HepG2 (cell line): ENCODE results near the gene RNASE13. TPM values are rescaled to one million over a fixed set of nuclear protein-coding genes. Genes with fewer than 3 reads are reported as not detected.

Experiments used
- CENPX ChIP-seq: sonication (generic); formaldehyde crosslinking; IDR thresholded peaks from 2 replicates; pipeline ENCODE4 v1.9.0; 2021; ENCODE audit warnings: mild to moderate bottlenecking, missing genetic modification reagents, moderate library complexity
- FOXA1 ChIP-seq, 2 experiments: fragments of 450-650 bp in 1 of 2; sonication (generic) in 1 of 2; formaldehyde crosslinking in 1 of 2; IDR thresholded peaks; 2 replicates each; pipeline versions ENCODE4 v1.4.0 to v1.6.1; 2016 to 2020; ENCODE audit warnings: missing genetic modification reagents in 1 of 2
- HCFC1 ChIP-seq: fragments of 150-350 bp; IDR thresholded peaks from 2 replicates; pipeline ENCODE4 v1.6.1; 2014; ENCODE audit warnings: low read depth, low read length
- KAT2B ChIP-seq: fragments of 150-350 bp; IDR thresholded peaks from 2 replicates; pipeline ENCODE4 v1.6.1; 2014; ENCODE audit warnings: low read depth, low read length, borderline replicate concordance
- KLF15 ChIP-seq: sonication (generic); formaldehyde crosslinking; IDR thresholded peaks from 2 replicates; pipeline ENCODE4 v1.8.1; 2023; ENCODE audit warnings: borderline replicate concordance, mild to moderate bottlenecking, inconsistent platforms, missing genetic modification reagents, mixed read lengths
- NR2C2 ChIP-seq: sonication (generic); formaldehyde crosslinking; IDR thresholded peaks from 2 replicates; pipeline ENCODE4 v1.4.0; 2020; ENCODE audit warnings: missing genetic modification reagents, mild to moderate bottlenecking, moderate library complexity, borderline replicate concordance
- POGZ ChIP-seq: sonication (generic); formaldehyde crosslinking; IDR thresholded peaks from 2 replicates; pipeline ENCODE4 v1.4.0; 2020; ENCODE audit warnings: mild to moderate bottlenecking, missing genetic modification reagents
- PTBP1 ChIP-seq: fragments of 200-400 bp; formaldehyde crosslinking; IDR thresholded peaks from 2 replicates; pipeline ENCODE4 v1.6.1; 2018; ENCODE audit warnings: low read length, low read depth; ENCODE audit not compliant: poor library complexity, severe bottlenecking
- ZNF263 ChIP-seq: sonication (generic); formaldehyde crosslinking; IDR thresholded peaks from 2 replicates; pipeline ENCODE4 v1.4.0; 2020; ENCODE audit warnings: missing genetic modification reagents
- ZNF350 ChIP-seq: sonication (generic); formaldehyde crosslinking; IDR thresholded peaks from 2 replicates; pipeline ENCODE4 v1.4.0; 2020; ENCODE audit warnings: mild to moderate bottlenecking, low read depth, missing genetic modification reagents, borderline replicate concordance
- ZNF569 ChIP-seq: sonication (generic); formaldehyde crosslinking; IDR thresholded peaks from 2 replicates; pipeline ENCODE4 v1.5.0; 2020; ENCODE audit warnings: mild to moderate bottlenecking, missing genetic modification reagents, moderate library complexity, borderline replicate concordance
- ZSCAN20 ChIP-seq: sonication (generic); formaldehyde crosslinking; IDR thresholded peaks from 2 replicates; pipeline ENCODE4 v1.4.0; 2020; ENCODE audit warnings: missing genetic modification reagents, mild to moderate bottlenecking, borderline replicate concordance
- polyA plus RNA-seq, 8 experiments: library from polyadenylated mRNA; depleted of rRNA in 3 of 8; stranded (reverse) in 7 of 8; unstranded in 1 of 8; fragments of >200 nt; fragmentation: Illumina TruSeq in 4 of 8; extraction: Trizol in 4 of 8; gene quantifications; 2 replicates each; pipeline versions ENCODE4 v1.2.1 to v1.2.3, GENCODE V29; 2011 to 2016; ENCODE audit warnings: low read depth in 4 of 8, missing spikeins in 1 of 8, mixed read lengths in 1 of 8; ENCODE audit not compliant: insufficient read depth in 1 of 8
- total RNA-seq, 5 experiments: library from RNA; depleted of rRNA; stranded (reverse); fragments of >200 nt; fragmentation: Illumina TruSeq; extraction: Trizol; gene quantifications; 2 replicates each; pipeline ENCODE4 v1.2.3, GENCODE V29; 2016; ENCODE audit warnings: low read depth in 1 of 5
- TF ChIP-seq, protein P1 (sequence below): sonication (generic); formaldehyde crosslinking; IDR thresholded peaks from 2 replicates; pipeline ENCODE4 v1.5.1; 2020; ENCODE audit warnings: mild to moderate bottlenecking, missing genetic modification reagents, borderline replicate concordance
- TF ChIP-seq, protein P2 (sequence below): sonication (generic); formaldehyde crosslinking; IDR thresholded peaks from 2 replicates; pipeline ENCODE4 v1.4.0; 2020; ENCODE audit warnings: mild to moderate bottlenecking, missing genetic modification reagents

RNASE13 gene
- total and polyA plus RNA-seq, 2 of the 13 experiments (the other 11 are each of a cell fraction or from before 2014, with no cell fraction given), result 1.0 TPM; not detected in 1

DNA sequence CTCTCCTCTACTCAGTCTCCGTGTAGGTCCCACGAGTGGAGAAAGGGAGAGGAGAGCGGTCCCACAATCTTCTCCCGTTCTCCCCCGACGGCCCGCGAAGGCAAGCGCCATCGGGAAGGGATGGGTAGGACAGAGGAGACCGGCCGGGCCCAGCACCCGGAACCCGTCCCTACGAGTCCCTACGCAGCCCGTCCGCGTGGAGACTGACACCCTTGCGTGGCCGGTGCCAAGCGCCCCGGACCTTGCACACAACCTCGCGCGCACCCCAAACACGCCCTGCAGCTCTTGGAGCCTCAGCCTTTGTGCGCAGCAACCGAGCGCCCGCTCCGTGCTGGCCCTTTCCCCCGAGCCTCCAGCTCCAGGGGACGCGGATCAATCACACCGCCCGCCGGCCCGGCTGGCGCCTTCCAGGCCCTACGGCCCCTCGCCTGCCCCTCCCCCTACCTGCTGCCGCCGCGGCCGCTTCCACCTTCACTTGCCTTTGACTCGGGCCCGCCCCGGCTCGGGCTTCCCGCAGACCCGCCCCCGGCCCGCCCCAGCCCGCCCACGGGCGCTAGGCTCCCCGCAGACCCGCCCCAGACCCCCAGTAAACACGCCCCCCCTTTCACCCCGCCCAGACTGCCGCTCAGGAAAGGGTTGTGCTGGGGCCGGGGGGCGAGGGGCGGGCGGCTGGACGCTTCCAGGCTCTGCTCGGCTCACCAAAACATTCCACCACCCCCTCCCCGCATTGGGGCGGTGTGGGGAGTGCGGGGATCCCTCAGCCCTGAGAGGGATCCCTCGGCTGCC lies 9.8 kb downstream of the RNASE13 start, which contains the start of gene NDRG2 (continued):
- TF ChIP-seq ZSCAN20 (peak; percentile 92; the same call in 1 of the 2 replicates), ZNF569 (CRISPR knock-in tag) (no peak), HCFC1 (no peak), ZNF350 (CRISPR knock-in tag) (0 out of 2 replicates have a peak, but pooled peaks have one; percentile 14), ZNF263 (CRISPR knock-in tag) (0 out of 2 replicates have a peak, but pooled peaks have one; percentile 66), KLF15 (no peak), FOXA1 (IDR thresholded peaks at IDR 0.05) (no peak), FOXA1 (CRISPR knock-in tag; IDR thresholded peaks at IDR 0.05) (no peak), CENPX (CRISPR knock-in tag) (no peak), NR2C2 (CRISPR knock-in tag) (no peak), PTBP1 (no peak), POGZ (CRISPR knock-in tag) (peak; percentile 45; the same call in 1 of the 2 replicates), KAT2B (no peak)
- TF ChIP-seq, protein P1, sequence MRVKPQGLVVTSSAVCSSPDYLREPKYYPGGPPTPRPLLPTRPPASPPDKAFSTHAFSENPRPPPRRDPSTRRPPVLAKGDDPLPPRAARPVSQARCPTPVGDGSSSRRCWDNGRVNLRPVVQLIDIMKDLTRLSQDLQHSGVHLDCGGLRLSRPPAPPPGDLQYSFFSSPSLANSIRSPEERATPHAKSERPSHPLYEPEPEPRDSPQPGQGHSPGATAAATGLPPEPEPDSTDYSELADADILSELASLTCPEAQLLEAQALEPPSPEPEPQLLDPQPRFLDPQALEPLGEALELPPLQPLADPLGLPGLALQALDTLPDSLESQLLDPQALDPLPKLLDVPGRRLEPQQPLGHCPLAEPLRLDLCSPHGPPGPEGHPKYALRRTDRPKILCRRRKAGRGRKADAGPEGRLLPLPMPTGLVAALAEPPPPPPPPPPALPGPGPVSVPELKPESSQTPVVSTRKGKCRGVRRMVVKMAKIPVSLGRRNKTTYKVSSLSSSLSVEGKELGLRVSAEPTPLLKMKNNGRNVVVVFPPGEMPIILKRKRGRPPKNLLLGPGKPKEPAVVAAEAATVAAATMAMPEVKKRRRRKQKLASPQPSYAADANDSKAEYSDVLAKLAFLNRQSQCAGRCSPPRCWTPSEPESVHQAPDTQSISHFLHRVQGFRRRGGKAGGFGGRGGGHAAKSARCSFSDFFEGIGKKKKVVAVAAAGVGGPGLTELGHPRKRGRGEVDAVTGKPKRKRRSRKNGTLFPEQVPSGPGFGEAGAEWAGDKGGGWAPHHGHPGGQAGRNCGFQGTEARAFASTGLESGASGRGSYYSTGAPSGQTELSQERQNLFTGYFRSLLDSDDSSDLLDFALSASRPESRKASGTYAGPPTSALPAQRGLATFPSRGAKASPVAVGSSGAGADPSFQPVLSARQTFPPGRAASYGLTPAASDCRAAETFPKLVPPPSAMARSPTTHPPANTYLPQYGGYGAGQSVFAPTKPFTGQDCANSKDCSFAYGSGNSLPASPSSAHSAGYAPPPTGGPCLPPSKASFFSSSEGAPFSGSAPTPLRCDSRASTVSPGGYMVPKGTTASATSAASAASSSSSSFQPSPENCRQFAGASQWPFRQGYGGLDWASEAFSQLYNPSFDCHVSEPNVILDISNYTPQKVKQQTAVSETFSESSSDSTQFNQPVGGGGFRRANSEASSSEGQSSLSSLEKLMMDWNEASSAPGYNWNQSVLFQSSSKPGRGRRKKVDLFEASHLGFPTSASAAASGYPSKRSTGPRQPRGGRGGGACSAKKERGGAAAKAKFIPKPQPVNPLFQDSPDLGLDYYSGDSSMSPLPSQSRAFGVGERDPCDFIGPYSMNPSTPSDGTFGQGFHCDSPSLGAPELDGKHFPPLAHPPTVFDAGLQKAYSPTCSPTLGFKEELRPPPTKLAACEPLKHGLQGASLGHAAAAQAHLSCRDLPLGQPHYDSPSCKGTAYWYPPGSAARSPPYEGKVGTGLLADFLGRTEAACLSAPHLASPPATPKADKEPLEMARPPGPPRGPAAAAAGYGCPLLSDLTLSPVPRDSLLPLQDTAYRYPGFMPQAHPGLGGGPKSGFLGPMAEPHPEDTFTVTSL (CRISPR knock-in tag), result no peak
- TF ChIP-seq, protein P2, sequence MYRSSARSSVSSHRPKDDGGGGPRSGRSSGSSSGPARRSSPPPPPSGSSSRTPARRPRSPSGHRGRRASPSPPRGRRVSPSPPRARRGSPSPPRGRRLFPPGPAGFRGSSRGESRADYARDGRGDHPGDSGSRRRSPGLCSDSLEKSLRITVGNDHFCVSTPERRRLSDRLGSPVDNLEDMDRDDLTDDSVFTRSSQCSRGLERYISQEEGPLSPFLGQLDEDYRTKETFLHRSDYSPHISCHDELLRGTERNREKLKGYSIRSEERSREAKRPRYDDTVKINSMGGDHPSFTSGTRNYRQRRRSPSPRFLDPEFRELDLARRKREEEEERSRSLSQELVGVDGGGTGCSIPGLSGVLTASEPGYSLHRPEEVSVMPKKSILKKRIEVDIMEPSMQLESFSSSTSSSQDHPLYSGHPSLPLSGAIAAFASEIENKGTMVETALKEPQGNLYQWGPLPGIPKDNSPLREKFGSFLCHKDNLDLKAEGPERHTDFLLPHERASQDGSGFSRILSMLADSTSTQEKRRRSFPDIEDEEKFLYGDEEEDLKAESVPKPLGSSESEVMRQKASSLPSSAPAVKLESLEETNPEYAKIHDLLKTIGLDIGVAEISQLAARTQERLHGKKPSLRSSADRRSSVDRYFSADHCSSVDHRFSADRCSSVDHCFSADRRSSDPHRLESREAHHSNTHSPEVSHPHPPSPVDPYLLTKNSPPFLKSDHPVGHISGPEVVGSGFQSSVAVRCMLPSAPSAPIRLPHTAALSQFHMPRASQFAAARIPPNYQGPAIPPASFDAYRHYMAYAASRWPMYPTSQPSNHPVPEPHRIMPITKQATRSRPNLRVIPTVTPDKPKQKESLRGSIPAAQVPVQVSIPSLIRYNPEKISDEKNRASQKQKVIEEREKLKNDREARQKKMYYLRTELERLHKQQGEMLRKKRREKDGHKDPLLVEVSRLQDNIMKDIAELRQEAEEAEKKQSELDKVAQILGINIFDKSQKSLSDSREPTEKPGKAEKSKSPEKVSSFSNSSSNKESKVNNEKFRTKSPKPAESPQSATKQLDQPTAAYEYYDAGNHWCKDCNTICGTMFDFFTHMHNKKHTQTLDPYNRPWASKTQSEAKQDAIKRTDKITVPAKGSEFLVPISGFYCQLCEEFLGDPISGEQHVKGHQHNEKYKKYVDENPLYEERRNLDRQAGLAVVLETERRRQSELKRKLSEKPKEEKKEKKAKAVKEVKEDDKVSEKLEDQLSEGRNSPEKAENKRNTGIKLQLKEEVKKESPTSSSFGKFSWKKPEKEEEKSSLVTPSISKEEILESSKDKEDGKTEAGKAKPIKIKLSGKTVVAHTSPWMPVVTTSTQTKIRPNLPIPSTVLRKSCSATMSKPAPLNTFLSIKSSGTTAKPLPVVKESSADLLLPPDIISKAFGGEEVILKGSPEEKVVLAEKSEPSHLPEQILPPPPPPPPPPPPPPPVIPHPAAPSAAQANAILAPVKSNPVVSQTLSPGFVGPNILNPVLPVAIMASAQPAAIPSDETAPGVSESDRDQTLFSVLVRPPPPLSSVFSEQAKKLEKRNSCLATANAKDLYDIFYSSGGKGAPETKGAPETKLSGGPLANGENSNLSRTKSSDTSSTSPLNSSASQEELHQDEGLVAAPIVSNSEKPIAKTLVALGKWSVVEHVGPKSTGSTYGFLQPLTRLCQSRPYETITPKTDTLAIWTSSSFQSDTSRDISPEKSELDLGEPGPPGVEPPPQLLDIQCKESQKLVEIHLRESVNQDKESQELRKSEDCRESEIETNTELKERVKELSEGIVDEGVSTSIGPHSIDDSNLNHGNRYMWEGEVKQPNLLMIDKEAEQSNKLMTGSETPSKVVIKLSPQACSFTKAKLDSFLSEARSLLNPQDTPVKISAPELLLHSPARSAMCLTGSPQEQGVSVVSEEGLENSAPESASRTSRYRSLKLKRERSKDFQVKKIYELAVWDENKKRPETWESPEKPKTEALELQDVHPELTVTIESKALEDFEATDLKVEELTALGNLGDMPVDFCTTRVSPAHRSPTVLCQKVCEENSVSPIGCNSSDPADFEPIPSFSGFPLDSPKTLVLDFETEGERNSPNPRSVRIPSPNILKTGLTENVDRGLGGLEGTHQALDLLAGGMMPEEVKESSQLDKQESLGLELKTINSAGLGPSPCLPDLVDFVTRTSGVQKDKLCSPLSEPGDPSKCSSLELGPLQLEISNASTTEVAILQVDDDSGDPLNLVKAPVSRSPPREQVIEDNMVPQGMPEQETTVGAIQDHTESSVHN, result no peak
